Mesendoderm (in vitro differentiated cells): ENCODE data around the gene LGALS12.
"Not testable (repeated sequence)": the region's sequence is repeated elsewhere in the genome, so short reads cannot be mapped to it uniquely, and the experiment has no call there.

ENCODE experiments used
- DNase-seq: peaks from one replicate; pipeline ENCODE4 v3.0.0; 2013
- H2AK5ac ChIP-seq: 2 replicates; pipeline ENCODE4 v1.6.1; 2013; ENCODE audit warnings: low read length, inconsistent platforms
- H2BK120ac ChIP-seq: 2 replicates; pipeline ENCODE4 v1.6.1; 2013; ENCODE audit warnings: low read depth, mild to moderate bottlenecking, low read length, moderate library complexity, mixed read lengths
- H2BK15ac ChIP-seq: replicated peaks from 2 replicates; pipeline ENCODE4 v1.6.1; 2013; ENCODE audit warnings: low read depth, mild to moderate bottlenecking, moderate library complexity
- H2BK5ac ChIP-seq: 2 replicates; pipeline ENCODE4 v1.6.1; 2013; ENCODE audit warnings: low read length, inconsistent platforms
- H3K18ac ChIP-seq: 2 replicates; pipeline ENCODE4 v1.6.1; 2013; ENCODE audit warnings: mild to moderate bottlenecking, low read length, mixed read lengths
- H3K23ac ChIP-seq: one replicate; pipeline ENCODE4 v1.6.1; 2013; ENCODE audit warnings: low read length
- H3K27ac ChIP-seq: 2 replicates; pipeline ENCODE4 v1.5.1; 2013; ENCODE audit warnings: low read depth, mild to moderate bottlenecking, inconsistent platforms, low read length, moderate library complexity
- H3K27me3 ChIP-seq: 2 replicates; pipeline ENCODE4 v1.6.1; 2013; ENCODE audit warnings: low read length, control low read depth, mild to moderate bottlenecking, inconsistent platforms; ENCODE audit not compliant: insufficient read depth, poor library complexity
- H3K36me3 ChIP-seq: 2 replicates; pipeline ENCODE4 v1.6.1; 2013; ENCODE audit warnings: low read length, inconsistent platforms; ENCODE audit not compliant: control insufficient read depth, insufficient read depth
- H3K4ac ChIP-seq: one replicate; pipeline ENCODE4 v1.6.1; 2013; ENCODE audit warnings: low read depth, mild to moderate bottlenecking, low read length, moderate library complexity
- H3K4me1 ChIP-seq: 2 replicates; pipeline ENCODE4 v1.6.1; 2013; ENCODE audit warnings: low read depth, low read length, inconsistent platforms; ENCODE audit not compliant: control insufficient read depth
- H3K4me2 ChIP-seq: 2 replicates; pipeline ENCODE4 v1.6.1; 2013; ENCODE audit warnings: low read length
- H3K4me3 ChIP-seq: 2 replicates; pipeline ENCODE4 v1.5.1; 2013; ENCODE audit warnings: mild to moderate bottlenecking, low read length
- H3K56ac ChIP-seq: one replicate; pipeline ENCODE4 v1.6.1; 2013; ENCODE audit warnings: low read length
- H3K79me1 ChIP-seq: 2 replicates; pipeline ENCODE4 v1.6.1; 2013; ENCODE audit warnings: low read length, inconsistent platforms
- H3K79me2 ChIP-seq: 2 replicates; pipeline ENCODE4 v1.6.1; 2013; ENCODE audit warnings: mild to moderate bottlenecking, low read length; ENCODE audit not compliant: control insufficient read depth, insufficient read depth
- H3K9ac ChIP-seq: 2 replicates; pipeline ENCODE4 v1.6.1; 2013; ENCODE audit warnings: low read length, inconsistent platforms
- H4K5ac ChIP-seq: one replicate; pipeline ENCODE4 v1.6.1; 2013; ENCODE audit warnings: low read length
- H4K8ac ChIP-seq: one replicate; pipeline ENCODE4 v1.6.1; 2013; ENCODE audit warnings: low read depth, mild to moderate bottlenecking, control low read depth, low read length, moderate library complexity
- WGBS: extraction: QIAGEN DNeasy Blood & Tissue Kit; methylation state at CpG from one replicate; pipeline ENCODE4 v1.1.7; 2013; ENCODE audit warnings: low lambda C conversion rate, missing lambda C conversion rate; ENCODE audit not compliant: insufficient coverage; ENCODE audit errors: extremely low coverage; 5-methylcytosine and 5-hydroxymethylcytosine counted together

The LGALS12 gene

DNA sequence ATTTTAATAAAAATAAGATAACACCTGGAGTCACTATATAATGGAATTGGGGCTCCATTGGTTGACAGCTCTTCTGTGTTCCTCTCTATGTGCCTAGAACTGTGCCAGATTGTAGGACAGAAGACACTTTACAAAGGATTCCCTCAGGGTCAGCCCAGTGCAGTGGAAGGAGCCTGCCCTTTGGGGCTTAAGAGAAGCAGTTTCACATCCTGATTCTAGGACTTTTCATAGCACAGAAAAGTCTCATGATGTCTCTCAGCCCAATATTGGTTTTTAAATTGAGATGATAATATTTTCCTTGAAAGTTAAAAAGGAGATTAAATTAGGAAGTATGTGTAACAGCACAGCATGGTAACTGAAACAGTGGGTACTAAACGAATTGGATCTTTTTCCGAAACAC lies 37.8 kb downstream of the LGALS12 start:
- no peaks in the 10 kb centered on the region for H3K36me3 ChIP-seq
- H3K9ac ChIP-seq: no peak overlapping the region
- DNase-seq: no peak
- no peak overlapping the region for H3K4me2 ChIP-seq
- no peak overlapping the region for H2BK15ac ChIP-seq
- no peak overlapping the region for H3K27ac ChIP-seq
- no peaks in the 10 kb centered on the region for H3K79me2 ChIP-seq
- no peak overlapping the region for H2AK5ac ChIP-seq
- no peaks in the 10 kb centered on the region for H3K4me1 ChIP-seq
- no peak overlapping the region for H4K8ac ChIP-seq
- H3K4me3 ChIP-seq: no peak overlapping the region
- H2BK120ac ChIP-seq: no peak overlapping the region
- H3K18ac ChIP-seq: no peak overlapping the region
- no peak overlapping the region for H3K23ac ChIP-seq
- no peak overlapping the region for H3K4ac ChIP-seq
- no peaks in the 10 kb centered on the region for H3K79me1 ChIP-seq
- H3K27me3 ChIP-seq: no peaks in the 10 kb centered on the region
- no peak overlapping the region for H4K5ac ChIP-seq
- no CpG with 5 or more reads among the region's 2 CpGs for WGBS
- H3K56ac ChIP-seq: no peak overlapping the region
- no peak overlapping the region for H2BK5ac ChIP-seq

GRCh38 chr11:63547061-63547460 lies 41.2 kb downstream of the LGALS12 start:
- DNase-seq: no peak
- Histone ChIP-seq H2AK5ac (no peak overlapping the region), H3K36me3 (no peaks in the 10 kb centered on the region), H3K4me2 (no peak overlapping the region), H3K18ac (no peak overlapping the region), H3K27me3 (no peaks in the 10 kb centered on the region), H2BK120ac (no peak overlapping the region), H3K56ac (no peak overlapping the region), H3K4me1 (no peaks in the 10 kb centered on the region), H2BK15ac (no peak overlapping the region), H3K79me2 (no peaks in the 10 kb centered on the region), H3K4me3 (no peak overlapping the region), H4K5ac (no peak overlapping the region), H4K8ac (no peak overlapping the region), H3K9ac (no peak overlapping the region), H2BK5ac (no peak overlapping the region), H3K4ac (no peak overlapping the region), H3K79me1 (no peaks in the 10 kb centered on the region), H3K23ac (no peak overlapping the region), H3K27ac (no peak overlapping the region)
- WGBS: no CpG with 5 or more reads among the region's 1 CpG

DNA sequence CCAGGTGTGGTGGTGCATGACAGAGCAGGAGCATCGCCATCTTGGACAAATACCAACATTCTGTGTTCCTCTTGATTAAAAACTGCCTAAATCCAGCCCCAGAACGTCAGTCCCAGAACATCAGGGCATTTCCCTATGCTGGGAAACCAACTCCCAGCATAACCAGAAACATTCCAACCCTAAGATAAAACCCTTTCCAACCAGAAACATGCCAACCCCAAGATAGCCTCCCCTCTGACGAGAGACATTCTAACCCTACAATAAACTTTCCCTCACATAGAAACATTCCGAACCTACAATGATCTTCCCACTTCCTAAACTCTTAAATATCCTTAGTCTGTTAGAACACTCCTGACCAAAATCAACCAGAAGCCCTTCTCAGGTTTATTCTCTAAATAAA lies 42.3 kb downstream of the LGALS12 start:
- Histone ChIP-seq H3K79me2 (no peaks in the 10 kb centered on the region), H3K4me1 (no peaks in the 10 kb centered on the region), H3K4me2 (no peak overlapping the region), H3K23ac (no peak overlapping the region), H3K9ac (no peak overlapping the region), H3K36me3 (no peaks in the 10 kb centered on the region), H2BK15ac (no peak overlapping the region), H4K5ac (no peak overlapping the region), H3K27ac (no peak overlapping the region), H2BK5ac (no peak overlapping the region), H4K8ac (no peak overlapping the region), H3K27me3 (no peaks in the 10 kb centered on the region), H3K18ac (no peak overlapping the region), H3K56ac (no peak overlapping the region), H3K4me3 (no peak overlapping the region), H2AK5ac (no peak overlapping the region), H2BK120ac (no peak overlapping the region), H3K4ac (no peak overlapping the region), H3K79me1 (no peaks in the 10 kb centered on the region)
- DNase-seq: no peak
- WGBS: no CpG with 5 or more reads among the region's 4 CpGs

DNA sequence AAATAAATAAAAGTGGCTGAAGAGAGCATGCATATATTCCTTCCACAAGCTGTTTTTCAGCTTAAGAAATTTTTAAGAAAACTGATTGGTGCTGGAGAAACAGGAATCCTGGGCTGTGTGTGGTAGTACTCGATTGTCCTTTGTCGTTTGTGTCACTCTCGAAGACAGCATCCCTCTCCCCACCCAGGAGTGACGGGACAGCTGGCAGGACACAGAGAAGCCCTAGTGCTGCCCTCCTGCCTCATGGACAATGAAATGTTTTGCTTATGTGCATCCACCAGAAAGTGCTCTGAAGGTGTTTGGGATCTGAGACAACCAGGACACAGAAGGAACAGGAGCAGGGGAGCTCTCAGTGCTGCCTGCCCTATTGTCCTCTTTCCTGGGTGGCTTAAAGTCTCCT lies 43.5 kb downstream of the LGALS12 start:
- Histone ChIP-seq H2AK5ac (no peak overlapping the region), H4K5ac (no peak overlapping the region), H3K27ac (no peak overlapping the region), H3K79me2 (no peaks in the 10 kb centered on the region), H3K9ac (no peak overlapping the region), H3K27me3 (no peaks in the 10 kb centered on the region), H3K79me1 (no peaks in the 10 kb centered on the region), H3K56ac (no peak overlapping the region), H4K8ac (no peak overlapping the region), H3K23ac (no peak overlapping the region), H2BK120ac (no peak overlapping the region), H3K18ac (no peak overlapping the region), H3K4me3 (no peak overlapping the region), H3K4me1 (no peaks in the 10 kb centered on the region), H2BK15ac (no peak overlapping the region), H2BK5ac (no peak overlapping the region), H3K4ac (no peak overlapping the region), H3K4me2 (no peak overlapping the region), H3K36me3 (no peaks in the 10 kb centered on the region)
- no CpG with 5 or more reads among the region's 4 CpGs for WGBS
- no peak for DNase-seq

GRCh38 chr11:63550156-63550700 lies 44.3 kb downstream of the LGALS12 start:
- H2BK5ac ChIP-seq, H4K8ac ChIP-seq, H3K9ac ChIP-seq, H3K4me1 ChIP-seq, H3K4me3 ChIP-seq, DNase-seq, H3K56ac ChIP-seq, H4K5ac ChIP-seq, H3K23ac ChIP-seq, H3K18ac ChIP-seq, H3K79me1 ChIP-seq, H3K79me2 ChIP-seq, H2BK15ac ChIP-seq, H3K27me3 ChIP-seq, H3K36me3 ChIP-seq, H2AK5ac ChIP-seq, H3K27ac ChIP-seq, H3K4me2 ChIP-seq, H2BK120ac ChIP-seq, H3K4ac ChIP-seq: not testable (repeated sequence)
- WGBS: no CpG with 5 or more reads among the region's 31 CpGs

DNA sequence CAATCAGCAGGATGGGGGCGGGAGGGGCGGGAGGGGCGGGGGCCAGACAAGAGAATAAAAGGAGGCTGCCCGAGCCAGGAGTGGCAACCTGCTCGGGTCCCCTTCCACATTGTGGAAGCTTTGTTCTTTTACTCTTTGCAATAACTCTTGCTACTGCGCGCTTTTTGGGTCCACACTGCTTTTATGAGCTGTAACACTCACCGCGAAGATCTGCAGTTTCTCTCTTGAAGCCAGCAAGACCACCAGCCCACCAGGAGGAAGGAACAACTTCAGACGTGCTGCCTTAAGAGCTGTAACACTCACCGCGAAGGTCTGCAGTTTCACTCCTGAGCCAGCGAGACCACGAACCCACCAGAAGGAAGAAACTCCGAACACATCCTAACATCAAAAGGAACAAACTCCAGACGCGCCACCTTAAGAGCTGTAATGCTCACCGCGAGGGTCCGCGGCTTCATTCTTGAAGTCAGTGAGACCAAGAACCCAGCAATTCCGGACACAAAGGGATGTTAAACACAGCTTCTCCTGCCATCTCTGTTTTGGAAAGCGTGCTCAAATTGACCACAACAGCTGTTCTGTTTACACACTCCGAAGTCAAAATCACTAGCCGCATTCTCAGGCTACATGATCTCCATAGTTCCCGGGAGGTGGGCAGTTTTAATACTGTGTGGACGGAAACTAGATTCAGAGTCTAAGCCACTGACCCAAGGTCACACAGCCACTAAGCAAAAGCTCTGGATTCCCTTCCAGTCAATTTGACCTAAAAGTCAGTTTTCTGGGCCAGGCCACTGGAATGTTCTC lies 45.4 kb downstream of the LGALS12 start:
- Histone ChIP-seq H2AK5ac (no peak overlapping the region), H3K4me1 (no peaks in the 10 kb centered on the region), H3K27me3 (no peaks in the 10 kb centered on the region), H3K79me2 (no peaks in the 10 kb centered on the region), H3K4ac (no peak overlapping the region), H2BK15ac (no peak overlapping the region), H2BK5ac (no peak overlapping the region), H3K4me2 (no peak overlapping the region), H3K79me1 (no peaks in the 10 kb centered on the region), H3K36me3 (no peaks in the 10 kb centered on the region), H3K18ac (no peak overlapping the region), H2BK120ac (no peak overlapping the region), H4K8ac (no peak overlapping the region), H3K9ac (no peak overlapping the region), H3K4me3 (no peak overlapping the region), H3K27ac (no peak overlapping the region), H3K56ac (no peak overlapping the region), H4K5ac (no peak overlapping the region), H3K23ac (no peak overlapping the region)
- DNase-seq: no peak
- WGBS: no CpG with 5 or more reads among the region's 27 CpGs
